ENCODE measurements around the gene DCLK3. TPM values are rescaled to one million over a fixed set of nuclear protein-coding genes. Genes with fewer than 3 reads are reported as not detected.

DCLK3 gene
- total and polyA plus RNA-seq, 2 of the 8 experiments (the other 6 are each of a cell fraction or from before 2014, with no cell fraction given): 0.27 to 0.63 TPM

- H2BK5ac ChIP-seq (ENCODE audit: low read depth, low read length): no peak overlapping the region
- no peaks in the 10 kb centered on the region for H3K79me1 ChIP-seq (ENCODE audit: low read depth, low read length)
- no peak overlapping the region for H2BK20ac ChIP-seq (ENCODE audit: low read length)
- no peak overlapping the region for H3K27ac ChIP-seq (ENCODE audit: low read depth, low read length)
- H4K91ac ChIP-seq (replicated peaks; ENCODE audit: insufficient read length, low read length): no peak overlapping the region
- TF ChIP-seq CTCF (IDR thresholded peaks at IDR 0.05; ENCODE audit: control extremely low read depth in 1 of 3, insufficient read depth in 1 of 3, low read depth in 1 of 3, low read length in 3 of 3) (peak; percentile 78 to 90 (median 82)), RAD21 (IDR thresholded peaks at IDR 0.05 in 1 of 2, conservative IDR thresholded peaks at IDR 0.05 in 1 of 2; ENCODE audit: low read depth in 2 of 2, low read length in 2 of 2) (peak; percentile 97 to 98), CHD2 (IDR thresholded peaks at IDR 0.05; ENCODE audit: low read length) (no peak)
- H2AFZ ChIP-seq (ENCODE audit: low read length): no peak overlapping the region
- no peak overlapping the region for H3K18ac ChIP-seq (ENCODE audit: extremely low read depth, low read length)
- no peak overlapping the region for H2BK12ac ChIP-seq (ENCODE audit: low read depth, low read length)
- no peak overlapping the region for H4K8ac ChIP-seq (ENCODE audit: extremely low read depth, insufficient read depth, low read length)
- no peak overlapping the region for H3K4me3 ChIP-seq (ENCODE audit: extremely low read depth in 1 of 4, insufficient read depth in 2 of 4, low read depth in 3 of 4, low read length in 4 of 4)
- no peak overlapping the region for H2BK120ac ChIP-seq (replicated peaks; ENCODE audit: low read depth, low read length)
- ChIA-PET POLR2A (ENCODE audit: partially characterized antibody) (no interaction called here), CTCF (ENCODE audit: partially characterized antibody) (interaction anchor here (0.6 to 2.4 kb wide), 19 partner anchors 9 to 777 kb away, joined by 3 to 20 read pairs (median 4); no protein-coding TSS in a partner anchor)
- H4K5ac ChIP-seq (ENCODE audit: insufficient read length, low read depth, low read length): no peak overlapping the region
- WGBS, 2 experiments (ENCODE audit: extremely low coverage in 1 of 2, insufficient coverage in 1 of 2, insufficient read length in 1 of 2, insufficient replicate concordance in 2 of 2, low coverage in 1 of 2, low lambda C conversion rate in 2 of 2, missing lambda C conversion rate in 1 of 2): 16% methylated on average over 3 of the region's 3 CpGs; no CpG with 5 or more reads in 1 of the 2 experiments
- H3K14ac ChIP-seq (ENCODE audit: insufficient read length): no peak overlapping the region
- H3K23ac ChIP-seq (ENCODE audit: insufficient read length): no peak overlapping the region
- no peaks in the 10 kb centered on the region for H3K27me3 ChIP-seq (replicated peaks in 1 of 4; ENCODE audit: control insufficient read depth in 3 of 4, extremely low read depth in 1 of 4, insufficient read depth in 3 of 4, low read length in 3 of 4)
- H3K9me3 ChIP-seq (ENCODE audit: insufficient read depth in 2 of 2, low read depth in 1 of 2, low read length in 1 of 2): no peaks in the 10 kb centered on the region
- no peak overlapping the region for H3K9ac ChIP-seq (replicated peaks in 1 of 4; ENCODE audit: extremely low read depth in 1 of 4, low read depth in 3 of 4, low read length in 3 of 4)
- DNase-seq (ENCODE audit: low read depth in 1 of 2, low spot score in 2 of 2) (peak; percentile 31 to 73), FAIRE-seq (peak; percentile 77)
- no peaks in the 10 kb centered on the region for H3K23me2 ChIP-seq (ENCODE audit: low read depth, low read length)
- H3K4me1 ChIP-seq (replicated peaks in 1 of 4; ENCODE audit: control insufficient read depth in 3 of 4, insufficient read depth in 4 of 4, low read length in 3 of 4): peaks cover 0 to 3% (median under 1%) of the 10 kb centered on the region in 4 experiments; a peak in 1 of 7 replicates
- no peak overlapping the region for H2BK15ac ChIP-seq (ENCODE audit: low read length)
- H3K56ac ChIP-seq (replicated peaks; ENCODE audit: insufficient read length, low read depth, low read length): no peak overlapping the region
- peak overlapping the region in 1 of 2 experiments; percentile 40; a peak in 1 of 4 replicates for H3K4me2 ChIP-seq (ENCODE audit: insufficient read depth in 1 of 2, low read depth in 2 of 2, low read length in 2 of 2)
- H3K79me2 ChIP-seq (ENCODE audit: control insufficient read depth in 1 of 2, insufficient read depth in 2 of 2, low read length in 2 of 2): no peaks in the 10 kb centered on the region
- H3K4ac ChIP-seq (replicated peaks; ENCODE audit: insufficient read length, low read depth, low read length): no peak overlapping the region
- no peaks in the 10 kb centered on the region for H3K36me3 ChIP-seq (ENCODE audit: control insufficient read depth in 2 of 4, insufficient read depth in 4 of 4, low read length in 3 of 4)
- H4K20me1 ChIP-seq (replicated peaks in 1 of 2; ENCODE audit: control insufficient read depth in 1 of 2, insufficient read depth in 2 of 2, low read length in 2 of 2): no peaks in the 10 kb centered on the region
- no peak overlapping the region for H2AK5ac ChIP-seq (ENCODE audit: low read depth, low read length)
Measured at GRCh38 chr3:36700537-36701248, 63.7 kb downstream of the DCLK3 start.
